Activated CD8-positive, alpha-beta memory T cell treated with anti-CD3 and anti-CD28 coated beads for 1 hour (primary cell): ENCODE measurements around the gene ASL.
"Not testable (repeated sequence)": the region's sequence is repeated elsewhere in the genome, so short reads cannot be mapped to it uniquely, and the experiment has no call there.

ENCODE experiments used
- DNase-seq, 2 donors: peaks; one replicate each; pipeline ENCODE4 v3.0.0-alpha.2; 2020; ENCODE audit warnings: low read depth in 1 of 2; ENCODE audit errors: extremely low read depth in 1 of 2

Gene ASL

DNA sequence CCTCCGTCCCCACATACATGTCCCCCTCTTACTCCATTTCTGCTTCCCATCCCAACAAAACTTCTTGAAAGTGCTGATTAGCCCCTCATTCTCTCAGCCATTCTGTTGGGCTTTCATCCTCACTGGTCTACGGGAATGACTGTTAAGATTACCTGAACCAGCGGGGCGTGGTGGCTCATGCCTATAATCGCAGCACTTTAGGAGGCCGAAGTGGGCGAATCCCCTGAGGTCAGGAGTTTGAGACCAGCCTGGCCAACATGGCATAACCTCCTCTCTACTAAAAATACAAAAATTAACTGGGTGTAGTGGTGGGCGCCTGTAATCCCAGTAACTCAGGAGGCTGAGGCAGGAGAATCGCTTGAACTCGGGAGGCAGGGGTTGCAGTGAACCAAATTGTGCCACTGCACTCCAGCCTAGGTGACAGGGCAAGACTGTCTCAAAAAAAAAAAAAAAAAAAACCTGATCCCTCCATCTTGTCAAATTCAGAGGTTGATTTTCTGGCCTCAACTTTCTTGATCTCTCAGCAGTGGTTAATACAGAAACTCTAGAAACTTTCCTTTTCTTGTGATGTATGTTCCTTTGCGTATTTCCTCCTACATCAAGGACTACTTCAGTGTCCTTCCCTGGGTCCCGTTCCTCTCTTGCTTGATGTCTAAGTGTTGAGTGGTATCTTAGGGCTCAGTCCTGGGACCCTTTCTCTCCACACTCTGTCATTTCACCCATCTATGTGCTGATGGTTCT is 41.2 kb downstream of the ASL start:
- not testable (repeated sequence) for DNase-seq

DNA sequence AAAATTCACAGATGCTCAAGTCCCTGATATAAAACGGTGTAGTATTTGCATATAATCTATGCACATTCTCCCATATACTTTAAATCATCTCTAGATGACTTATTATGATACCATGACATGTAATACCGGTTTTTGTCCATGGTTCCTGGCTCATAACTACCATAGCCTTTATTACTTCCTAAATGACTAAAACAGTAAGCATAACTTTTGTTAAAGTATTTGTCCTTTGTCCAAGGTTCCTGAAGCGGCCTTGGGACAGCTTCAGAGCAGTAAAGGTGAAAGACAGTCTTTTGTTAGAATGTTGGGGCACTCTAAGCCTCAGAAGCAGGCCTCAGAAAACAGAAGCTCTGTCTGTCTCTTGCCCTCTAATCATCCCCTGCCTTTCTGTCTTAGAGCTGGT is 43.0 kb downstream of the ASL start:
- DNase-seq, result no peak

DNA sequence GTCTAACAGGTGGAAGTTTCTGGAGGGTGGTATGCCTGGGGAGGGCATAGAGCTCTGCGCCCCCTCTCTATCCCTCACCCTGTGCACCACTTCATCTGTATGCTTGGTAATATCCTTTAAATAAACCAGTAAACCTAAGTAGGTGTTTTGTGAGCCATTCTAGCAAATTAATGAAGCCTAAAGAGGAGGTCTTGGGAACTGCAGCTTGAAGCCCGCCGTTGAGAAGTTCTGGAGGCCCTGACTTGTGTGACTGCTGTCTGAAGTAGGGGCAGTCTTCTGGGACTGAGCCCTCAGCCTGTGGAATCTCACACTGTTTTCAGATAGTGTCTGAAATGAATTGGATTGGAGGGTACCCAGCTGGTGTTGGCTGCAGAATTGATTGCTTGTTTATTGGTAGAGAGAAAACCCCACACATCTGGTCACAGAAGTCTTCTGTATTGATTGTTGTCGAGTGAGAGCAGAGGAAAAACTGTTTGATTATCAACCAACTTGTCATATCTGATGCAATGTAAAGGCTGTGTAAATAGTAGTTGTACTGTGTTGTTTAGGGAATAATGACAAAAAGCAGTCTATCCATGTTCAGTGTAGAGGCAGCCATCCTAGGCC is 43.7 kb downstream of the ASL start:
- no peak for DNase-seq

DNA sequence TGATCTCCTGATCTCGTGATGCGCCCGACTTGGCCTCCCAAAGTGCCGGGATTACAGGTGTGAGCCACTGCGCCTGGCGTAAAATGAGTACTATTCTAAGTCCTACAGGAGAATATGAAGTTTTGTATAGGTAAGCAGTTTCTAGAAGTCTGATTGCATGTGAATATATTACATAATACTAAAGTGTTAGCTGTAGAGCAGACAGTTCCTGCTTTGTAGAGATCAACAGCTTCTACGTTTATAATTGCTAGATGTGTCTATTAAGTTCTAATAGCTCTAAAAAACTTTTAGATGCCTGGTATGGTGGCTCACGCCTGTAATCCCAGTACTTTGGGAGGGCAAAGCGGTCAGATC is 47.5 kb downstream of the ASL start:
- DNase-seq, result no peak

DNA sequence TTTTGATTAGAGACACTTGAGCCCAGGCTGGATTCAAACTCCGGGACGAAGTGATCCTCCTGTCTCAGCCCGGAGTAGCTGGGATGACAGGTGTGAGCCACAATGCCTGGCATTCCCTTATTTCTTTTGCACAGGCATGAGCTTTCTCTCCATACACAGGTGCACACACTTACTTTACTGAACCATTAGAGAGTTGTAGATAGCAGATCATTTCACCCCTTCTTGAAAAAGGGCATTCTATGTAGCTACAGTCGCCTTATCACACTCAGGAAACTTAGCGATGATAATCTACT is 48.9 kb downstream of the ASL start:
- not testable (repeated sequence) for DNase-seq

DNA sequence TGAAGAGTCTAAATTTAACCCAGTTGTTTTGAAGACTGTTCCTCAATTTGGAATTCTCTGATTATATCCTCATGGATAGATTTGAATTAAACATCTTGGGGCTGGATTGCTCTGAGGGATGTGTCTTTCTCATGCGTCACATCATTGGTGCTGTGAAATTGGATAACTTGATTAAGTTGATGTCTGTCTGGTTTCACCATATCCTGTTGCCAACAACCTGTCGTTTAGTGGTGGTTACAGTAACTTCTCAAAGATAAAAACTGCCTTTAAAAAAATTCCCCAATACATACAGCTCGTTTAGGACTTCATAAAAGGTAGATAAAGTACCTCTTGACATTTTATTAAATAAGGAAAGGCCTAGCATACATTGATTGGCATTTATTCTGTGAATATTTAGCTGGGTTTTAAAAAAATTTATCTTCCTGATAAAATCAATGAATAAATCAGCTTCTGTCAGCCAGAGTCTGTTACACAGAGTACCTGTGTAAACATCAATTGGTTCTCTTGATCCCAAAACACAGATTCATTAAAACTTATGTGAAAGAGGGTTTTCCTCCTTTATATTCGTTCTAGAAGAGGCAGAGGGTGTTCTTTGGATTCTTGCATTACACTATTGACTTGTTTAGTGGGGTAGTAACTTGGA is 49.6 kb downstream of the ASL start:
- no peak for DNase-seq

DNA sequence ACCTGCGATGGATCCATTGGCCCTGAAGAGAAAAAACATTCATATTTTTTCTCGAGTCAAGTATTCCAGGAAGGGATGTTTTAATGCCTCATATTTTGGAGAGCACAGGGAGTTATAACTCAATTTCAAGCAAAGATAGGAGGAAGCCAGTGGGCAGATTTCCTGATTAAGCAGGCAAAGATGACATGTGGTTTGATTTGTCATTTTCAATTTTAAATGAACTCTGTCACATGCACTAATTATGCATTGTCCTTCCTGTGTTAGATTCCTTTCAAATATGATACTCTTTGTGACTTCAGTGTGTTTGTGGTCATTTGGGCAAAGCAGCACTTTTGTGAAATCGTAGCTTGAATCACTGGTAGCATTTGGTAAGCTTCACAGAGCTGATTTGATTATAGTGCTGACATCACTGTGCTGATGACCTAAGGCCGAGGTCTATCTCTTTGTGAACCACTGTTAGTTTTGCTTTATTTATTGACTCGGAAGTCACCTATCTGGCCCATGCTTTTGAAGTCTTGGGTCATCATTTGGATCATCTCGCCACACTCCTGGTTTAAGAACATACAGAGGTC is 50.2 kb downstream of the ASL start:
- DNase-seq, result not testable (repeated sequence)

DNA sequence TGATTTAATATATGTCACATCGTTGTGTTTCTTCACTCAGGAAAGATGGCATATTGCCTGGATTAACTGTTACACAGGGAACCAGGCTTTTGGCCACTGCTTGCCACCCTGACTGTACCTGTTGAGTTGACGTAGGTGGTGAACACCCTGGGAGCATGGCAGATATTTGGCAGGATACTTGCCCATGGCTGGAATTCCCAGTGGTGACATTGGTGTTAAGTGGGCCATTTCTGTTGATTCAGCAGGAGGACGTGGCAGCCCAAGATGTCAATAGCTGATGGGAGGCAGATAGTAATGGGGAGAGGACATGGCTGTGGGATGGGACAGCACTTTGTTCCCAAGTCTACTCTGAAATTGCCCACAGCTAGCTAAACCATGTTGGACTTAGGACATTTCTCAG is 51.6 kb downstream of the ASL start:
- not testable (repeated sequence) for DNase-seq

DNA sequence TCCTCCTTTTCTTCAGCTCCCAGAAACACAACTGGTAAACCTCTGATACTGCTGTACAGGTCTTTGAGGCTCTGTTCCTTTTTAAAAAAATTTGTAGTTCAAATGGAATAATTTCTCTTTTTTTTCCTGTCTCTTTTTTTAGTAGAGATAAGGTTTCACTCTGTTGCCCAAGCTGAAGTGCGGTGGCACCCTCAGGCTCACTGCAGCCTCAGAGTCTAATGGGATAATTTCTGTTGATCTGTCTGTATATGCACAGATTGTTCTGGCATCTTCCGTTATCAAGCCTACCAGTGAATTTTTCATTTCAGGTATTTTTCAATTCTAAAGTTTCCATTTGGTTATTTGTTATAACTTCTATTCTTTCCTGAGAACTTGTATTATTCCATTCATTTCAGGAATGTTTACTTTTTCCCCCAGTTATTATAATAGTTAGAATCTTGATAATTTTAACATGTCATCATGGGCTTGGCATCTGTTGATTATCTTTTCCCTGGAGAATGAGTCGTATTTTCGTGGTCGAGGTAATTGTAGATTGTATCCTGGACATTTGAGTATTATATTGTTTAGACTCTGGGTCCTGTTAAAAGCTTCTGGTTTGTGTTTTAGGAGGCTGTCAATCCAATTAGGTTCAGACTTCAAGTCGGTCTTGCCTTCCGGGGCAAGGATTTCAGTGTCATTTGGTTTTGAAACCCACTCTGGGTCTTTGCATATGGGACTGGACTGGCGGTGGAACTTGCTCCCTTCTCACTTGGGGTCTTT is 63.6 kb downstream of the ASL start:
- DNase-seq, result no peak

DNA sequence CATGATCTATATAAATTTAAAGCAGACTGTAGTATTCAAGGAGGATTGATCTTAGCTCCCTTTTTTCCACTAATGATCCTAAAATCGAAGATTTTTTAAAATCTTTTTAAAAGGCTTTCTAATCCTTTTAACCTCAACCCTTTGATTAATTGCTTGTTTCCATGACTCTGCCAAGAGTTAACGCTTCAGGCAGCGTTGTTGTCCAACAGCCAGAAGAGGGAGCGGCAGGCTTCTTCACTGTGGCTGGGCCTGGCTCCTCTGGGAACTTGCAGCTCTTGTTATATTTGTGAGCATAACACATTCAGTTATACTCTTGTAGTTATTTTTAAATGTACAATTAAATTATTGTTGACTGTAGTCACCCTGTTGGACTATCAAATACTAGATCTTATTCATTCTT is 65.3 kb downstream of the ASL start:
- DNase-seq, result no peak

DNA sequence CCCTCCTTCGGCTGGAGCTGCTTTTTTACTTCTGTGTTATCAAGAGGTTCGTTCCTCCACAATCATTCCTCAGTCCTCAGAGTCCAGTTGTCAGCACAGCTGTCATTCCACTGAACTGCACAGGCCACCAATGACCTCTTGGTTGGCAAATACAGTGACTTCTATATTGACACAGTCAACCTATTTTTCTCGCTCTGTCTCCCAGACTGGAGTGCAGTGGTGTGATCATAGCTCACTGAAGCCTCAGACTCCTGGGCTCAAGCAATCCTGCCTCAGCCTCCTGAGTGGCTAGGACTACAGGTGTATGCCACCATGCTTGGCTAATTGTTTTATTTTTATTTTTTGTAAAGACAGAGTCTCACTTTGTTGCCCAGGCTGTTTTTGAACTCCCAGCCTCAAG is 66.7 kb downstream of the ASL start:
- DNase-seq, result no peak

DNA sequence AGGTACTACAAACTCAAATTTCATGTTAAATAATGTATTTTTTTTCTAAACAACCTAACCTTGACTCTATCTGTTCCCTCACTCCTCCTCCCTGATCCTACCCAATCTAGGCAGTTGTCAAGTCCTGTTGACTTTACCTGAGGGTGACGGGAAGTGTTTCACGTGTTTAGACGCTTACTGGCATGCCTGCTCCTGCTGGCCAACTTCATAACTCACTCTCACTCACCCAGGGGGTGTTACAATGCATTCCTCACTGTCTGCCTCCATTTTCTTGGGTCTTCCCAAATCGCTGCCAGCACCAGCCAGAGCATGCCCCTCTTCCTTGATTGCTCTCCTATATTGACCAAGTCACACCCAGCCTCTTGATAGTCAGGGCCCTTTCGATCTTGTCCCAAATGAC is 67.4 kb downstream of the ASL start:
- DNase-seq, result no peak
